ENCODE data around the gene BATF3.
"Not testable (repeated sequence)": the region's sequence is repeated elsewhere in the genome, so short reads cannot be mapped to it uniquely, and the experiment has no call there.

The BATF3 gene

GRCh38 chr1:212640223-212640878 lies 59.3 kb downstream of the BATF3 start:
- no peak overlapping the region for H3K4me3 ChIP-seq (ENCODE audit: low read depth, low read length)
- no peak for TF ChIP-seq CTCF (conservative IDR thresholded peaks at IDR 0.05; ENCODE audit: low read depth, low read length)
- DNase-seq (ENCODE audit: low read depth) = no peak

GRCh38 chr1:212639524-212639923 lies 60.1 kb downstream of the BATF3 start:
- not testable (repeated sequence) for DNase-seq (ENCODE audit: low read depth); H3K4me3 ChIP-seq (ENCODE audit: low read depth, low read length)

GRCh38 chr1:212638492-212639151 lies 61.0 kb downstream of the BATF3 start:
- no peak for TF ChIP-seq CTCF (conservative IDR thresholded peaks at IDR 0.05; ENCODE audit: low read depth, low read length)
- no peak for DNase-seq (ENCODE audit: low read depth)
- H3K4me3 ChIP-seq (ENCODE audit: low read depth, low read length) = no peak overlapping the region

- no peak for DNase-seq (ENCODE audit: low read depth)
- TF ChIP-seq CTCF (conservative IDR thresholded peaks at IDR 0.05; ENCODE audit: low read depth, low read length) = no peak
- H3K4me3 ChIP-seq (ENCODE audit: low read depth, low read length) = no peak overlapping the region
Measured at GRCh38 chr1:212637902-212638301, 61.7 kb downstream of the BATF3 start.

Measured in choroid plexus epithelial cell (primary cell).